ENCODE data around the gene PODXL2. TPM values are rescaled to one million over a fixed set of nuclear protein-coding genes. Genes with fewer than 3 reads are reported as not detected.

PODXL2 gene
- total and polyA plus RNA-seq, 12 donors, result 11.9 to 52.4 (median 23.8) TPM

DNA sequence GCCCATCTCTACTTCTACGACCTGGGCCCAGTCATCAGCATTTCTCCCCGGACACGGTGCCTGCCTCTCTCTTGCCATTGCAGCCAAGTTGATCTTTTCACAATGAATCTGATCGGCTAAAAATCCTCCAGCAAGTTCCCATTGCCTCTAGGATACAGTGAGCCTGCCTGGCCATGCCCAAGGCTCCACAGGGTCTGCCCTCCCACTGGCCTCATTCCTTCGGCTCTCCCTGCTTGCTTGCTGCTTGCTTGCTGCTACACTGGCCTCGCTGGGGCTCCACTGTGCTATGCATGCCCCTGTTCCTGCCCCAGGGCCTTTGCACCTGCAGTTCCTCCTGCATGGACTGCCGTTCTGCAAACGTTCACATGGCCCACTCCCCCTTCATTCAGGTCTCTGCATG, 45.8 kb downstream of the PODXL2 start:
- TF ChIP-seq, protein P1, sequence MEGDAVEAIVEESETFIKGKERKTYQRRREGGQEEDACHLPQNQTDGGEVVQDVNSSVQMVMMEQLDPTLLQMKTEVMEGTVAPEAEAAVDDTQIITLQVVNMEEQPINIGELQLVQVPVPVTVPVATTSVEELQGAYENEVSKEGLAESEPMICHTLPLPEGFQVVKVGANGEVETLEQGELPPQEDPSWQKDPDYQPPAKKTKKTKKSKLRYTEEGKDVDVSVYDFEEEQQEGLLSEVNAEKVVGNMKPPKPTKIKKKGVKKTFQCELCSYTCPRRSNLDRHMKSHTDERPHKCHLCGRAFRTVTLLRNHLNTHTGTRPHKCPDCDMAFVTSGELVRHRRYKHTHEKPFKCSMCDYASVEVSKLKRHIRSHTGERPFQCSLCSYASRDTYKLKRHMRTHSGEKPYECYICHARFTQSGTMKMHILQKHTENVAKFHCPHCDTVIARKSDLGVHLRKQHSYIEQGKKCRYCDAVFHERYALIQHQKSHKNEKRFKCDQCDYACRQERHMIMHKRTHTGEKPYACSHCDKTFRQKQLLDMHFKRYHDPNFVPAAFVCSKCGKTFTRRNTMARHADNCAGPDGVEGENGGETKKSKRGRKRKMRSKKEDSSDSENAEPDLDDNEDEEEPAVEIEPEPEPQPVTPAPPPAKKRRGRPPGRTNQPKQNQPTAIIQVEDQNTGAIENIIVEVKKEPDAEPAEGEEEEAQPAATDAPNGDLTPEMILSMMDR (IDR thresholded peaks at IDR 0.05), result no peak
- TF ChIP-seq POLR2A (IDR thresholded peaks at IDR 0.05), result no peak
- H3K27me3 ChIP-seq, result no peaks in the 10 kb centered on the region
- H3K27ac ChIP-seq, result no peak overlapping the region
- peaks cover 17 to 20% of the 10 kb centered on the region in 2 donors for H3K4me1 ChIP-seq (replicated peaks in 1 of 2)
- H3K9me3 ChIP-seq (replicated peaks in 1 of 3), result no peaks in the 10 kb centered on the region
- intact Hi-C loops (cut with DNase I), result no loop called here
- WGBS, 4 donors, result 89 to 94% (median 92%) methylated on average over 8 of the region's 8 CpGs
- no peak overlapping the region for H3K4me3 ChIP-seq
- DNase-seq, result peak in 6 of 7 donors; percentile 1 to 42 (median 12)
- peaks cover 0 to 24% of the 10 kb centered on the region in 2 donors for H3K36me3 ChIP-seq (replicated peaks in 1 of 2)

DNA sequence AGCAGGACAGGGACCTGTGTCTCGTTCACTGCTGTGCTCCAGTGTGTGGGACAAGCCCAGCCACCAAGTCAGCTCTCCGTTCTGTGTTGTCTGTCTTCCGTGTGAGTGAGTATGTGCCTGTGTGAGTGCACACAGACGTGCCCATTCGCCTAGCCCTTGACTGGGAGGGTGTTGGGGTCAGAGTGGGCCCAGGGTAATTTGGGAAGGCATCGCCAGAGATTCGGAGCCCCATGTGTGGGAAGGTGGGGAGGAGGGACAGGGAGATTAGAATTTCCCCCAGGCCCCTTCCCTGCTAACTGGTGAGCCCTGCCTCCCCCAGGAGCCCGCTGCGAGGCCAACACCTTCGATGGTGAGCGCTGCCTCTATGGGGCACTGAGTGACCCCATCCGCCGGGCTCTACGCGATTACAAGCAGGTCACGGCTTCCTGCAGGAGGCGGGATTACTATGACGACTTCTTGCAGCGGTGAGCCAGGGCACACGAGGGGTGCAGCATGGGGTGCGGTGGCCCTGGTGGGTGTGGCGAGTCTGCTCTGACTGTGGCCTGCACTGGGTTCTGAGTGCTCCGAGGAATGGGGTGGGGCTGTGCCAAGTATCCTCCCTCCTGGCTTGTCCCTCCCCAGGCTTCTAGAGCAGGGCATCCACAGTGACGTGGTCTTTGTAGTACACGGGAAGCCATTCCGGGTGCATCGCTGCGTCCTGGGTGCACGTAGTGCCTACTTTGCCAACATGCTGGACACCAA, 46.8 kb downstream of the PODXL2 start:
- 89 to 94% (median 91%) methylated on average over 27 to 29 of the region's 29 CpGs for WGBS, 4 donors
- no peak overlapping the region for H3K4me3 ChIP-seq
- H3K27me3 ChIP-seq, result no peaks in the 10 kb centered on the region
- H3K4me1 ChIP-seq (replicated peaks in 1 of 2), result peaks cover 17 to 20% of the 10 kb centered on the region in 2 donors
- TF ChIP-seq, protein P1 (IDR thresholded peaks at IDR 0.05), result no peak
- no peak for TF ChIP-seq POLR2A (IDR thresholded peaks at IDR 0.05)
- H3K36me3 ChIP-seq (replicated peaks in 1 of 2), result peaks cover 0 to 27% of the 10 kb centered on the region in 2 donors
- intact Hi-C loops (cut with DNase I), result no loop called here
- H3K27ac ChIP-seq, result no peak overlapping the region
- H3K9me3 ChIP-seq (replicated peaks in 1 of 3), result no peaks in the 10 kb centered on the region
- DNase-seq, result peak in 6 of 7 donors; percentile 6 to 47 (median 16)

DNA sequence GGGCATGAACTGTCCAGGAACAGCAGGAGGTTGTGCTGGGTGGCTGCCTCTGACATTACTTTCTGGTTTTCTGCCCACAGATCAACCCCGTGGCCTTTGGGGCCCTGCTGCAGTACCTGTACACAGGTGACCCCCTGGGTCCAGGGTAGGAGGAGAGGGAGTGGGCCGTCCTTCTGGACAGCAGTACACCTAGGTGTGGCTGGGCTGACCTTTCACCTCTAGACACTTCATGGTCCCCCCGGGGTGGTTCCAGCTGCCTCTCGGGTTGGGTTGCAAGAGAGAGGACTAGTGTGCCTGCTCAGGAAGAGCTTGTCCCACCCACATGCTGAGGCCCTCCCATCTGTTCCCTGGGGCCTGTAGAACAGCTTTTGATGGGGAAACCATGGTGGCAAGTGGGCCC, 47.5 kb downstream of the PODXL2 start:
- WGBS, 4 donors, result 76 to 86% (median 85%) methylated on average over 2 to 4 of the region's 4 CpGs; no CpG with 5 or more reads in 1 of the 4 donors

DNA sequence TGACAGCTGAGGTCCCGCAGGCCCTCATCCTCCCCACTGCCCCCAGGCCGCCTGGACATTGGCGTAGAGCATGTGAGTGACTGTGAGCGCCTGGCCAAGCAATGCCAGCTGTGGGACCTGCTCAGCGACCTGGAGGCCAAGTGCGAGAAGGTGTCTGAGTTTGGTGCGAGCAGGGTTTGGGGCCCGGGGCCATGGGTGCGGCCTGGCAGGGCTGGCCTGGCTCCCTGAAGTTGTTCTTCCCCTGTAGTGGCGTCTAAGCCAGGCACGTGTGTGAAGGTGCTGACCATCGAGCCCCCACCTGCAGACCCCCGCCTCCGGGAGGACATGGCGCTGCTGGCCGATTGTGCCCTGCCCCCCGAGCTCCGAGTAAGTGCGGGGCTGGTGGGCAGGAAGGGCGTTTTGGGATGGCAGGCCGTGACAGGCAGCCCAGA, 48.0 kb downstream of the PODXL2 start:
- 93 to 95% (median 93%) methylated on average over 15 to 21 of the region's 21 CpGs for WGBS, 4 donors
- peak in 6 of 7 donors; percentile 5 to 48 (median 12) for DNase-seq
- intact Hi-C loops (cut with DNase I), result no loop called here
- TF ChIP-seq POLR2A (IDR thresholded peaks at IDR 0.05), result no peak
- peaks cover 0 to 27% of the 10 kb centered on the region in 2 donors for H3K36me3 ChIP-seq (replicated peaks in 1 of 2)
- H3K27me3 ChIP-seq, result no peaks in the 10 kb centered on the region
- H3K27ac ChIP-seq, result no peak overlapping the region
- H3K9me3 ChIP-seq (replicated peaks in 1 of 3), result no peaks in the 10 kb centered on the region
- peaks cover 12 to 15% of the 10 kb centered on the region in 2 donors for H3K4me1 ChIP-seq (replicated peaks in 1 of 2)
- H3K4me3 ChIP-seq, result no peak overlapping the region

More for the DNA sequence above, 47.5 kb downstream of the PODXL2 start:
- Histone ChIP-seq H3K4me3 (no peak overlapping the region), H3K36me3 (replicated peaks in 1 of 2) (peaks cover 0 to 27% of the 10 kb centered on the region in 2 donors), H3K27me3 (no peaks in the 10 kb centered on the region), H3K27ac (no peak overlapping the region), H3K4me1 (replicated peaks in 1 of 2) (peaks cover 17 to 20% of the 10 kb centered on the region in 2 donors), H3K9me3 (replicated peaks in 1 of 3) (no peaks in the 10 kb centered on the region)
- DNase-seq, result peak in 5 of 7 donors; percentile 5 to 36 (median 10)
- intact Hi-C loops (cut with DNase I), result no loop called here
- TF ChIP-seq, protein P1 (IDR thresholded peaks at IDR 0.05), result no peak
- no peak for TF ChIP-seq POLR2A (IDR thresholded peaks at IDR 0.05)

Data from adrenal gland (tissue), 12 donors.